ENCODE measurements around the gene FXYD3. TPM values are rescaled to one million over a fixed set of nuclear protein-coding genes. Genes with fewer than 3 reads are reported as not detected.

FXYD3 gene
- polyA plus RNA-seq, 1 of the 3 experiments (the other 2 are of a cell fraction): not detected

DNA sequence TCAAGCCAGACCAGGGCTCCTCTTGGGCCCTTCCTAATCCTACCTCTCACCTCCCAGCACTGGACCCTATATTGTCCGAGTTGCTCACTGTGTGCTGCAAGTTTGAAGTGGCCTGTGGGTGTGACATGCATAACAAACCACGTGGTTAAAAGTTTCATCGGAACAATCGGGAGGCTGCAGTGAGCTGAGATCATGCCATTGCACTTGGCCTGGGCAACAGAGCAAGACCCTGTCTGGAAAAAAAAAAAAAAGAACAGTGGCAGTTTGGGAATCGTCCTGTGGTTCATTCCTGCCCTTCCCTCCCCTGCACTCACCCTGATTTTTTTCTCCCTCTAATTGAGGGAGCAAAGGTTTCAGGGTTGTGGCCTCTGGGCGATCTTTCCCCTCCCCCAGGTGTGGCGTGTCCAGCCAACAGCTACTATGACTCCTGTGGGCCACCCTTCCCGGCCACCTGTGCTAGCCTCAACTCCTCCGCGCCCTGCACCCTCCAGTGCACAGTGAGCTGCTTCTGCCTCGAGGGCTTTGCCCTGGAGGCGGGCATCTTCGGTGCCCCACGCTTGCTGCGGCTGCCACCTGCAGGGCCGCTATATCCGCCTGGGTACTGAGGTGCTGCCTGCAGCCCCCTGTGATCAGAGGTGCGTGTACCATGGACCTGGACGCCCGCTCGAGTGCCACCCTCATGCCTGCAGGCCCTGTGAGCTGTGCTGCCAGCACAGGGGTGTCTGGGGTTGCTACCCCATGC is 16.3 kb upstream of the FXYD3 start (continued):
- TF ChIP-seq, protein P1, sequence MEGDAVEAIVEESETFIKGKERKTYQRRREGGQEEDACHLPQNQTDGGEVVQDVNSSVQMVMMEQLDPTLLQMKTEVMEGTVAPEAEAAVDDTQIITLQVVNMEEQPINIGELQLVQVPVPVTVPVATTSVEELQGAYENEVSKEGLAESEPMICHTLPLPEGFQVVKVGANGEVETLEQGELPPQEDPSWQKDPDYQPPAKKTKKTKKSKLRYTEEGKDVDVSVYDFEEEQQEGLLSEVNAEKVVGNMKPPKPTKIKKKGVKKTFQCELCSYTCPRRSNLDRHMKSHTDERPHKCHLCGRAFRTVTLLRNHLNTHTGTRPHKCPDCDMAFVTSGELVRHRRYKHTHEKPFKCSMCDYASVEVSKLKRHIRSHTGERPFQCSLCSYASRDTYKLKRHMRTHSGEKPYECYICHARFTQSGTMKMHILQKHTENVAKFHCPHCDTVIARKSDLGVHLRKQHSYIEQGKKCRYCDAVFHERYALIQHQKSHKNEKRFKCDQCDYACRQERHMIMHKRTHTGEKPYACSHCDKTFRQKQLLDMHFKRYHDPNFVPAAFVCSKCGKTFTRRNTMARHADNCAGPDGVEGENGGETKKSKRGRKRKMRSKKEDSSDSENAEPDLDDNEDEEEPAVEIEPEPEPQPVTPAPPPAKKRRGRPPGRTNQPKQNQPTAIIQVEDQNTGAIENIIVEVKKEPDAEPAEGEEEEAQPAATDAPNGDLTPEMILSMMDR (IDR thresholded peaks at IDR 0.05): no peak
- TF ChIP-seq RFX5 (IDR thresholded peaks at IDR 0.05; ENCODE audit: low read length): no peak
- TF ChIP-seq TCF12 (IDR thresholded peaks at IDR 0.05): no peak
- no peak for TF ChIP-seq MAX (IDR thresholded peaks at IDR 0.05; ENCODE audit: low read depth)
- no peak for TF ChIP-seq POLR2AphosphoS5 (IDR thresholded peaks at IDR 0.05; ENCODE audit: low read depth, low read length)

DNA sequence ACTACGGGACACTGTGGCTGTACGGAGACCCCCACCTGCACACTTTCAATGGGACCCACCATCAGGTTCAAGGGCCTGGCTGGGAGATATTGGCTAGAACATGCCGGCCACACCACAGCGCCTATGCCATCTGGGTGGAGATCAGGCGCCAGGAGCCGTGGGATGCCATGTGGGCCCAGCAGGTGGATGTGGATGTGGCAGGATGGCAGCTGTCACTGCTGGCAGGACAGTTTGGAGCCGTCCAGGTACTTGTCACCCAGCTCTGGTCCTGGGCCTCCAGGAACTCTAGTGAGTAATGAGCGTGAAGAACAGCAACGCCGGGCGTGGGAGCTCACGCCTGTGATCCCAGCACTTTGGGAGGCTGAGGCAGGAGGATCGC is 15.7 kb upstream of the FXYD3 start:
- H3K36me3 ChIP-seq (replicated peaks in 1 of 2; ENCODE audit: control insufficient read depth in 1 of 2, insufficient read depth in 2 of 2, low read length in 1 of 2): no peaks in the 10 kb centered on the region
- CTCF ChIA-PET: interaction anchor here (0.9 to 5.2 kb wide), 7 partner anchors 8 to 55 kb away, joined by 3 to 27 read pairs (median 8); partner anchors contain the start of gene LGI4
- no peak for TF ChIP-seq RCOR1 (IDR thresholded peaks at IDR 0.05; ENCODE audit: low read length)
- no peak overlapping the region for H3K27ac ChIP-seq (ENCODE audit: low read depth in 2 of 2, low read length in 1 of 2)
- H3K27me3 ChIP-seq (ENCODE audit: insufficient read depth): no peaks in the 10 kb centered on the region
- no peaks in the 10 kb centered on the region; a peak in 1 of 4 replicates for H3K4me1 ChIP-seq (ENCODE audit: control insufficient read depth in 1 of 2, insufficient read depth in 2 of 2, low read depth in 1 of 2, low read length in 1 of 2)
- no peaks in the 10 kb centered on the region for H3K79me2 ChIP-seq (ENCODE audit: insufficient read depth)
- POLR2A ChIA-PET: no interaction called here
- H3K9me3 ChIP-seq: no peaks in the 10 kb centered on the region
- no peaks in the 10 kb centered on the region for H3K9me2 ChIP-seq
- no peaks in the 10 kb centered on the region for H4K20me1 ChIP-seq (ENCODE audit: insufficient read depth)
- no peak overlapping the region for H3K9ac ChIP-seq
- no peak overlapping the region for H3K4me2 ChIP-seq
- DNase-seq: no peak
- no peak overlapping the region for H2AFZ ChIP-seq (ENCODE audit: low read depth)
- no peak overlapping the region for H3K4me3 ChIP-seq (ENCODE audit: low read depth in 2 of 2, low read length in 1 of 2)
- 89% methylated on average over 8 of the region's 13 CpGs for WGBS (ENCODE audit: low lambda C conversion rate)
- no peaks in the 10 kb centered on the region for H3F3A ChIP-seq (replicated peaks; ENCODE audit: insufficient read depth)

DNA sequence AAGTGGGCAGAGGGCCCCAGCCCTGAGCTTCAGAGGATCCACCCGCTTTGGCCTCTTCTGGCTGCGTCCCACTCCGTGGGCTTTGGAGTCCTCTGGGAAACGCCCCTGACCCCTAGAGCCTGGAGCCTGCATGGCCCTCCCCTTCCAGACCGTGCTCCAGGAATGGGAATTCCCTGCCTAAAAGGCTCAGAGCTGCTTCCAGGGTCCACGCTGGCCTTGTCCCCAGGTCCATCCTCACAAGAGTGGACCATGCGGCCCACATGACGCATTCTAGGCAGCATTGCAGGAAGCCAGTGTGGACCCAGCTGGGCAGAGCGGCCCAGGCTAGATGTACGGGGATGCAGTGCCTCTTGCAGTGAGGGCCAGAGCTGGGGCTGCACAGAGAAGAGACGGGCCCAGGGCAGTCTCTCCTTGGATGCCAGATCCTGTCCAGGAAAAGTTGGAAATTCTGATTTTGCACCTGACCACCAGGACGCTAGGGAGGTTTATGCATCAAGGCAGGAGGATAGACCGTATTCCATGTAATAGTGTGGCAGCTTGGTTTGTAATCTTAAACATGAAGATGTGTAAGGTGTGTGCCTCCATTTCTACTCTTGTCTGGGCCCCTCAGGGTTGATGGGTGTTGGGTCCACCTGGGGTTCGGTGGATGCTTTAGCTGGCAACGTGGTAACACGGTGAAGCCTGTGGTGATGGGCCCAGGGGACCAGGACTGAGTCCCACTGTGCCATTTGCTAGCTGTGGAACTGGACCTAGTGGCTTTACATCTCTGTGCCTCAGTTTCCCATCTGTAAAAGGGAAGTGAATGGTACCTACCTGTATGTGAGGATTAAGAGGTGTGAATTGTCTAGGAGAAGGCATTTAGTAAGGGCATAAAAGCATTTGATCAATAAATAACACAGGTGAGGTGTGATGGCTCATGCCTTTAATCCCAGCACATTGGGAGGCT is 14.8 kb upstream of the FXYD3 start:
- Histone ChIP-seq H3K4me1 (ENCODE audit: control insufficient read depth in 1 of 2, insufficient read depth in 2 of 2, low read depth in 1 of 2, low read length in 1 of 2) (no peaks in the 10 kb centered on the region; a peak in 1 of 4 replicates), H3K9me3 (no peaks in the 10 kb centered on the region), H3K36me3 (replicated peaks in 1 of 2; ENCODE audit: control insufficient read depth in 1 of 2, insufficient read depth in 2 of 2, low read length in 1 of 2) (no peaks in the 10 kb centered on the region), H3K9ac (no peak overlapping the region), H3K79me2 (ENCODE audit: insufficient read depth) (no peaks in the 10 kb centered on the region), H3K27ac (ENCODE audit: low read depth in 2 of 2, low read length in 1 of 2) (no peak overlapping the region), H2AFZ (ENCODE audit: low read depth) (no peak overlapping the region), H3K27me3 (ENCODE audit: insufficient read depth) (no peaks in the 10 kb centered on the region), H3F3A (replicated peaks; ENCODE audit: insufficient read depth) (no peaks in the 10 kb centered on the region), H3K4me3 (ENCODE audit: low read depth in 2 of 2, low read length in 1 of 2) (no peak overlapping the region), H3K4me2 (no peak overlapping the region), H4K20me1 (ENCODE audit: insufficient read depth) (no peaks in the 10 kb centered on the region), H3K9me2 (no peaks in the 10 kb centered on the region)
- POLR2A ChIA-PET: no interaction called here
- CTCF ChIA-PET: interaction anchor here (0.9 to 5.2 kb wide), 7 partner anchors 9 to 56 kb away, joined by 3 to 27 read pairs (median 6); partner anchors contain the start of gene LGI4
- WGBS (ENCODE audit: low lambda C conversion rate): 66% methylated on average over 15 of the region's 16 CpGs
- no peak for DNase-seq
- TF ChIP-seq MEF2A (IDR thresholded peaks at IDR 0.05; ENCODE audit: borderline replicate concordance, low read depth) (no peak), MXI1 (IDR thresholded peaks at IDR 0.05; ENCODE audit: low read depth, low read length) (no peak), GABPA (IDR thresholded peaks at IDR 0.05; ENCODE audit: low read depth) (no peak), RFX5 (IDR thresholded peaks at IDR 0.05; ENCODE audit: low read length) (no peak), MAX (IDR thresholded peaks at IDR 0.05; ENCODE audit: low read depth) (no peak), TEAD4 (IDR thresholded peaks at IDR 0.05; ENCODE audit: borderline replicate concordance, insufficient read depth) (no peak), ELF1 (IDR thresholded peaks at IDR 0.05) (no peak)
- TF ChIP-seq, protein P2, sequence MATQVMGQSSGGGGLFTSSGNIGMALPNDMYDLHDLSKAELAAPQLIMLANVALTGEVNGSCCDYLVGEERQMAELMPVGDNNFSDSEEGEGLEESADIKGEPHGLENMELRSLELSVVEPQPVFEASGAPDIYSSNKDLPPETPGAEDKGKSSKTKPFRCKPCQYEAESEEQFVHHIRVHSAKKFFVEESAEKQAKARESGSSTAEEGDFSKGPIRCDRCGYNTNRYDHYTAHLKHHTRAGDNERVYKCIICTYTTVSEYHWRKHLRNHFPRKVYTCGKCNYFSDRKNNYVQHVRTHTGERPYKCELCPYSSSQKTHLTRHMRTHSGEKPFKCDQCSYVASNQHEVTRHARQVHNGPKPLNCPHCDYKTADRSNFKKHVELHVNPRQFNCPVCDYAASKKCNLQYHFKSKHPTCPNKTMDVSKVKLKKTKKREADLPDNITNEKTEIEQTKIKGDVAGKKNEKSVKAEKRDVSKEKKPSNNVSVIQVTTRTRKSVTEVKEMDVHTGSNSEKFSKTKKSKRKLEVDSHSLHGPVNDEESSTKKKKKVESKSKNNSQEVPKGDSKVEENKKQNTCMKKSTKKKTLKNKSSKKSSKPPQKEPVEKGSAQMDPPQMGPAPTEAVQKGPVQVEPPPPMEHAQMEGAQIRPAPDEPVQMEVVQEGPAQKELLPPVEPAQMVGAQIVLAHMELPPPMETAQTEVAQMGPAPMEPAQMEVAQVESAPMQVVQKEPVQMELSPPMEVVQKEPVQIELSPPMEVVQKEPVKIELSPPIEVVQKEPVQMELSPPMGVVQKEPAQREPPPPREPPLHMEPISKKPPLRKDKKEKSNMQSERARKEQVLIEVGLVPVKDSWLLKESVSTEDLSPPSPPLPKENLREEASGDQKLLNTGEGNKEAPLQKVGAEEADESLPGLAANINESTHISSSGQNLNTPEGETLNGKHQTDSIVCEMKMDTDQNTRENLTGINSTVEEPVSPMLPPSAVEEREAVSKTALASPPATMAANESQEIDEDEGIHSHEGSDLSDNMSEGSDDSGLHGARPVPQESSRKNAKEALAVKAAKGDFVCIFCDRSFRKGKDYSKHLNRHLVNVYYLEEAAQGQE (IDR thresholded peaks at IDR 0.05; ENCODE audit: low read depth, low read length): no peak
- TF ChIP-seq, protein P3, sequence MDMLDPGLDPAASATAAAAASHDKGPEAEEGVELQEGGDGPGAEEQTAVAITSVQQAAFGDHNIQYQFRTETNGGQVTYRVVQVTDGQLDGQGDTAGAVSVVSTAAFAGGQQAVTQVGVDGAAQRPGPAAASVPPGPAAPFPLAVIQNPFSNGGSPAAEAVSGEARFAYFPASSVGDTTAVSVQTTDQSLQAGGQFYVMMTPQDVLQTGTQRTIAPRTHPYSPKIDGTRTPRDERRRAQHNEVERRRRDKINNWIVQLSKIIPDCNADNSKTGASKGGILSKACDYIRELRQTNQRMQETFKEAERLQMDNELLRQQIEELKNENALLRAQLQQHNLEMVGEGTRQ (IDR thresholded peaks at IDR 0.05; ENCODE audit: borderline replicate concordance, low read depth, low read length): no peak
- TF ChIP-seq, protein P4, sequence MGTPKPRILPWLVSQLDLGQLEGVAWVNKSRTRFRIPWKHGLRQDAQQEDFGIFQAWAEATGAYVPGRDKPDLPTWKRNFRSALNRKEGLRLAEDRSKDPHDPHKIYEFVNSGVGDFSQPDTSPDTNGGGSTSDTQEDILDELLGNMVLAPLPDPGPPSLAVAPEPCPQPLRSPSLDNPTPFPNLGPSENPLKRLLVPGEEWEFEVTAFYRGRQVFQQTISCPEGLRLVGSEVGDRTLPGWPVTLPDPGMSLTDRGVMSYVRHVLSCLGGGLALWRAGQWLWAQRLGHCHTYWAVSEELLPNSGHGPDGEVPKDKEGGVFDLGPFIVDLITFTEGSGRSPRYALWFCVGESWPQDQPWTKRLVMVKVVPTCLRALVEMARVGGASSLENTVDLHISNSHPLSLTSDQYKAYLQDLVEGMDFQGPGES (IDR thresholded peaks at IDR 0.05; ENCODE audit: low read depth, low read length): no peak

Measured in SK-N-SH (cell line).